CD4-positive, alpha-beta T cell treated with Interleukin-1 beta for 1 hour (primary cell): ENCODE measurements around the gene KCNH1.

ENCODE experiments used
- DNase-seq, 2 donors: peaks; one replicate each; pipeline ENCODE4 v3.0.0-alpha.2; 2020 to 2022

KCNH1 gene

DNA sequence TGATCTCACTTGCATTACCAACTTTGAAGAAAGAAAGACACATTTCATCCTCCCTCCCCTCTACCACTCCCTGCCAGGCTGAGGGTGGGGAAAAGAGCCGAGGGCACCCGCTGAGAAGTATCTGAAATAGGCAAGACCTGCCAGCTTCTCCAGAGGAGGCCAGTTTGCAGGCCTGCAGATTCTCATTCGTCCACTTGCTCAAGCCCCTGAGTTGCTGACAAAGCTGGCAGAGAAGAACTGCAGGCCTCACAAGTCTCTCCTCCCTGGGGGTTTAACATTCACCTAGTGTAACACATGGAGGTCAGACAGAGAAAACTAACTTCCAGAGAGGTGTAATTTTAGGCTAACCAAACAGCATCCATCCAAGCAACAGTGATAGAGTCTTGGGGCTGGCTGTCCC lies 428.9 kb downstream of the KCNH1 start:
- DNase-seq, result no peak

DNA sequence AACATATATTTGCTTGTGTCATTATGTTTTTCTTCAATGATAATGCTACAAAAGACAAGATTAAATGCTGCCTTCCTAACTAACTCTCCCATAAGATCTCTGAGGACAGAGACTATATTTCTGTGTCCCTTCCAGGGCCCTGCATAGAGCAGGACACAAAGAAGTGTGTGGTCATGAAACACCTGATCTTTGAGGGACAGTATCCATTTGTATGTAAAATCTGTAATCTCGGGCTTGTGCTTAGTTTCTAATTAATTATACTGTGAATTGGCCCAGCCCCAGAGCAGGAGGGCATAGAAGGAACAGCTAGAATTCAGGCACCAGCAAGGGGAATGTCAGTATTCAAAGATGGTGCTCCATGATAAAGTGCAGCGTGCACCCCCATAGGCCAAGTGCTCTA lies 430.4 kb downstream of the KCNH1 start:
- no peak for DNase-seq

DNA sequence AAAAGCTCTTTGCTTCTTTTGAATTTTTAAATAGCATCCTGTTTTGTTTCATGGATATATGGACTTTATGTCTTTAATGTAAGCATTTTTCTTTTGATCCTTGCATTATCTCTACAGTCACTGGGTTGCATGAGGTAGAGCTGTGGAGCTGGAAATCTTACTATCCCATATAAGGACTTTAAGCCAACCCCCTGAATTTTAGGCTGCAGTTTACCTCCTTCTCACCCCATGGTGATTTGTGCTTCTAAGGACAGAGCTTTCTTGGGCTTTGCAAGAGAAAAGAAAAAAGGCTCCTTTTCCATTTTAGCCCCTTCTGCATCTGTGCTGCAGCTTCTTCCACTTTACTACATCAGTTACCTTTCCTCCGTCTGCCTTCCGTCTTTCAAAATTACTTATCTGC lies 431.4 kb downstream of the KCNH1 start:
- no peak for DNase-seq

DNA sequence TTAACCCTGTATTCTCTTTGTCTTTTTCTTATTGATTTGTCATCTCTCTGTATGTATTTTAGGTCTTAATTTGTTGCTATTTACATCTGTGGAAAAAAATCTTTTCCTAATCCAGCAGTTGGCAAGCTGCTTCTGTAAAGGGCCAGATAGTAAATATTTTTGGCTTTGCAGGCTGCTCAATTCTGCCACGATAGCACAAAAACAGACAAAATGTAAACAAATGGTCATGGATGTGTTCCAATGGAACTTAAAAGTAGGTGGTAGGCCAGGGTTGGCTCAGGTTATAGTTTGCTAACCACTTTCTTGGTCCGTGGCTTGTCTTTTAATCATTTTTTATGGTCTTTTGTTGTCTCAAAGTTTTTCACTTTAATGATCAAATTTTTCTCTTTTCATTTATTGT lies 433.4 kb downstream of the KCNH1 start:
- DNase-seq, result no peak

DNA sequence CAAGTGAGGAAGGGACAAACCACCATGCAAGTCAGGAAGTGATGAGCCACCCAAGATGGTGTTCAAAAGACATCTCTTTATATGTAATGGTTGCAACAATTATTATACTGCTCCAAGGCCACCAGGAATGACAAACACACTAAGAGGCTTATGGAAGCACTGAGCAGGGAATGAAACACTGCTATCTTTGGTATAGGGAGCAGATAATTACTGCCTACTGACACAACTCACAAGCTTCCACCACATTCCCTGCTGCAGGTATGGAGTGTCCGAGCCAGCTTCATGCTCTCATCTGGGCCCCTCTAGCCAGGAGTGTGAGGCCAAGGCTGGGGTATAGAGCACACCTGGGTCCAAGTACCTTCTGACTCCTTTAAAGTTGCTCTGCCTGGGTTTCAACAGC lies 433.9 kb downstream of the KCNH1 start:
- no peak for DNase-seq

DNA sequence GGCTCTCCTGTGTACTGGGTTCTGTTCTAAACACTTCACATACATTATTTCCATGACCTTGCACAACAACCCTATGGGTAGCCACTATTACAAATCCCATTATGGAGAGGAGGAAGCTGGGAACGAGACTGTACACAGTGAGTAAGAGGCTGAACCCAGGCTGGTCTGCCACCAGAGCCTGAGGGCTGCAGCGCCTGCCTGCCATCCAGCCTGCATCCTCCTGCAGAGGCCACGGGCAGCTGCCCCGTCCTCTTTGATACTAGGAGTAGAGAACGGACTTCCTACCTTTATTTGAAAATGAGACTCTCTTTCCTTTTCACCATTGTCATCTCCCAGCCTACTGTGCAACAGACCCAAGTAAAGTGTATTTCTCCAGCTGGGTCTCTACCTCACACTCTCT lies 435.3 kb downstream of the KCNH1 start:
- DNase-seq, result no peak

DNA sequence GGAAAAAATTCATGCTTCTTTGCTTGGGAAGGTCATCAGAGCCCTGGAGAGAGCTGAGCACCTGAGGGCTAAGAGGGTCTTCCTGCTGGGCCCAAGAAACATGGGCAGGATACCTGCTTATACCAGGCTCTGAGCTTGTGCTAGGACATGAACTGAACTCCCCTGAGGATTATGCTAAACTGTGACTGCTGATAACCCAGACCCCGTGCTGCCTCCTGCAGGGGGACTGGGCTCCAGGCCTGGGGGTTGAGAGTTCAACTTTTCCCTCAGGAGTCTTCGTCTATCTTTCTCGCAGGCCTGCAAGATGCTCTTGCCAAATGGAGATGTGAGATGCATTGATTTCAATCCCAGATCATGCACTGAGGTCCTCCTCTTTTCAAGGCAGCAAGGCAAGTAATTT lies 436.8 kb downstream of the KCNH1 start:
- no peak for DNase-seq

DNA sequence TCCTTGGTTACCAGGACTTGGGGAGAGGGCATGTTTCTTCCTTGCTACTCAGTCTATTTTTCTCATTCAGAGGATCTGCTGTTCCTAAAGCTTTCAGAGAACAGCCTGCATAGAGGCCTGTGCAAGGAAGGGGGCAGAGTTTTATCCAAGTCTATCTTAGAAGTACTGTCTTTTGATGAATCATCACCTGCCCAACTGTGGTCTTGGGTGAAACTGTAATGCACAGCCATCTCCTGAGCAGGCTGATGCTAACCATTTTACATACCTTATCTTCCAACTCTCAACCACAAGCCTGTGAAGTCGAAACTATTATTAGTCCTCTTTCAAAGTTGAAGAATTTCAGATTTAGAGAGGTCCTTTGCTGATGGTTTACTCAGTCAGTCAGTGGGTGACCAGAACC lies 437.2 kb downstream of the KCNH1 start:
- no peak for DNase-seq

DNA sequence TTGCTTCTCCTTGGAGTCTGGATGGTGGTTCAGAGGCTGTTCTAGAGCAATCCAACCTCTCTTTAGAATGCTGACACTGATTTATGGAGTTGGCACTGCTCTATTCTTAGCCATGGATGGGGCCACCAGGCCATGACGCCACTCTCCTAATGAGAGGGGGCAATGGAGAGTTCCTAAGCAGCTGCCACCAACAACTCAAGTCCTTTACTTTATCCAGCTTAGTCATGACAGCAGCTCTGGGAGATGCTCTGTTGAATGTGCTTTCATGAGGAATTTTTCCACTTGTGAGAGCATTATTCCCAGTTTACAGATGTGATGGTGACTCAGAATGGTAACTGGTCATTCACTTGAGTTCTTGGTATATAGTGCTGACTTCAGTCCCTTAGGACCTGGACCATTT lies 438.9 kb downstream of the KCNH1 start:
- DNase-seq, result no peak

DNA sequence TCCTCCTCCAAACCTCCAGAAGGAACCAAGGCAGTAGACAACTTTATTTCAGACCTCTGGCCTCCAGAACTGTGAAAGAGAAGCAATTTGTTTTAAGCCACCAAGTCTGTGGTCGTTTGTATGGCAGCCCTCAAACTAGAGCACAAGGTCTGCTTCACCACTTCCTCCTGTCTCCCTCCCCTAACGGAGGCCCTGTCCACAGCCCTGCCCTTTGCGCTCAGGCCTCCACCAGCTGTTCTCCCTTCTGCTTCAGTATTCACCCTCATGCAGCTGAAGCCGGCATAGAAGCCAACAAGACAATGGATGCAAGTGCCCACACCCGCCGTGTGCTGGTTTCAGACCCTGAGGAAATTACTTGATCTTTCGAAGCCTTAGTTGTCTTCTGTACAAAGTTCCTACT lies 441.2 kb downstream of the KCNH1 start:
- DNase-seq, result no peak

DNA sequence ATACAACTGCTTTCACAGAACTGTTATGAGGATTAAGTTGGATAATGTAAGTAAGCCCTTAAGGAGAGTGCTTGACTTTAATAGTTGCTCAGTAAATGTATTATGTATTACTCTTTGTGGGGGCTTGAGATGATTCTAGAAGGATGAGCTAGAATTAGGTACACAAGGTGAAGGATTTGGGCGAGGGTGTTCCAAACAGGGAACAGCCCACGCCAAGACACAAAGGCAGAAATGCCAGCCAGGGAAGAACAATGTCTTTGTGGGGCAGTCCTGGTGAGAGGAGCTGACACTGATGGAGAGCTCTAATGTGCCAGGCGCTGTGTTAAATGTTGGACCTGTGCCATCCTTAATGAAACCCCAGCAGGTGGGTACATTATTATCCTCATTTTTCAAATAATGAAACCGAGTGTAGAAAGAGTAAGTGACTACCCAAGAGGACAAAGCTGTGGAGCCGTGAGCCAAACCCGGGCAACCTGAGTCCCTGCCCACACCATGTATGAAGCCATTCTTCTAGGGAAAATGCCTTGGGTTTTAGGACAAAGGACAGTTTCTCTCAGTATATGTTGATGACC lies 442.8 kb downstream of the KCNH1 start:
- no peak for DNase-seq

DNA sequence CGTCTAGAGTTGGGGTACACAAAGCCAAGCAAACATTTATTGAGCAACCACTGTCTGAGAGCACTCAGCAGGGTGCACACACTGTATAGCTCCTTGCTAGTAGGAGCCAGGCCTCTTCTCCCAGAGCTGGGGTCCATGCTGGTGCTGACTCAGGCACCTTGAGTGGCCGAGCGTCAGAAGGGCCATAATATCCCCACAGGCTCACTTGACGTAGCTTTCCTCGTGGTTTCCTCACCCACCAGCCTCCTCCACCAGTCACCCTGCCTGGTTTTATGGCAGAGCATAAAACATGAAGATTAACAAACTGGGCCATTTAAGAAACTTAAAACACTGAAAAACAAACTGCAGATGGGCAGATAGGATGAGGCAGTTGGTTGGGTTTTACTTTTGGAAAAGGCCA lies 443.7 kb downstream of the KCNH1 start:
- DNase-seq, result no peak

DNA sequence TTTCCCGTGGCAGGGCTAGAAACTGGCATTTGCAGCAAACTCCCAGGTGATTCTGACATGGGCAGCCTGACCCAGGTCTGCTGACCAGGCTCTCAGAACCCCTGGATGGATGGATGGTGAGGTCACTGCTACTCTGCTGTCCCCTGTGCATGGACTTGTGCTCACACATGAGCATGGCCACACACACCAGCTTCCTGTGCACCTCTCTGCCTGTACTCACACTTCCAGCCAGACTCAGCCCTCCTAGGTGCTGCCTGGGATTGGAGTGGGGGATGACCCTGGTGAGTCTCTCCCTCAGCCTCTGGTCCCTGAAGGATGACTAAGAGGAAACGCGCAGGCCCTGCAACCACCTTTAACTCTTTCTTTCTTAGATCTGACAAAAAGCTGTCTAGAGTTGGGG lies 444.1 kb downstream of the KCNH1 start:
- no peak for DNase-seq

DNA sequence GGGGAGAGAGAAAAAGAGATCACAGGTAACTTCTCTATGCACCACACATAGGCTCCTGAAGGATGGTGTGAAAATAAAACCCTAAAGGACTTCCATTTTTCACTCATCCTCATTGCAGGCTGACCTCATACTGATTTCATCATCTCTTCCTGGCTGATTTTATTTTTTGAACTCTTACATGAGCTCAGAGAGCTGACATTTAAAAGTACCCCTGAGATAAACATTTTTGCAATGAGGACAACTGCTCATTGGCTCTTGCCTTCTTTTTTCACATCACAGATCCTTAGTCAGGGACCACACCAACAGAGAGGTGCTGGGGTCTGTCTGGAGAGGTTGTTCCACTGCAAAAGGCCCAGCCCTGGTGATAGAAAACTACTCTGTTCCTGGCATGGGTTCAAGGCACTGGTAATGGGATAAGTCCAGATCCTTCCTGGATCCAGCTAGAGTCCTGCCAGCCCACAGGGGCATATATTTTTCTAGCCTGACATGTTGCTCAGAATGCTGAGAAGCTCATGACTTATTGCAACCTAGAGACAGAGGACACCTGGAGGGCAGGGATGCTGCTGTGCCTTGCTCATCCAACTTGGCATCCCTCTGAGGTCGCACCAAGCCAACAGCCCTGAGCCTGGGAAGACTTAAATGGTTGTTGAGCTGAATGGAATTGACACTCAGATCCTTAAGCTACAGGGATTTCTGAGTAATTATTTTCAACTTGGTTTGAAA lies 445.3 kb downstream of the KCNH1 start:
- no peak for DNase-seq

DNA sequence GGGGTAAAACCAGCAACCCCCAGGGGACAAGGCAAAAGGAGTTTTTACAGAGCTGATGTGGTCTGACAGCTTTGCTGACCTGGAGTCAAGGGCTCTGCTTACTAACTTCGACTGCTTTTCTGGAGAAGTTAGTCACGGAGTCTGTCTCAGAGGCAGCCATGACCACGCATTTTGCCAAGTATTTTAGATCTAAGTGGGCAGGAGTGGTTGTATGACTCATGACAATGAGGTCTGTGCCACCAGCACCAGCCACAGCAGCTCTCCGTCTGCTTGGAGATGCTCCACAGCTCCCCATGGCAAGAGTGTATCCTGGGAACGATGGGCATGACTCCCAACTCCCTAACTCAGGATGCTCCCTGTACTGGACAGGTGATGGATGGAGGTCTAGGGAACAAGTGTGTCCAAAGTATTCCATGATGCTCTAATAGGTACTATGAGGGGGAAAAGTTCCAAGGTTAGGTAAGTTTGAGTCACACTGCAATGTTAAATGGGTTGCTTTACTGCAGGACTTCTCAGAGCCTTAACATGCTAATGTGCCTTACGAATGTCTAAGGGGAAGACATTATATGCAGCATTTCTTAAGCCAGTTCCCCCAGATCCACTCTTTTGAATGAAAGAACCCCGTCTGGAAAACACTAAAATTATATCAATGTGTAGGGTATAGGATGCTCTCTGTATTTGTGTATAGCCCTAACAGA lies 446.2 kb downstream of the KCNH1 start:
- no peak for DNase-seq

DNA sequence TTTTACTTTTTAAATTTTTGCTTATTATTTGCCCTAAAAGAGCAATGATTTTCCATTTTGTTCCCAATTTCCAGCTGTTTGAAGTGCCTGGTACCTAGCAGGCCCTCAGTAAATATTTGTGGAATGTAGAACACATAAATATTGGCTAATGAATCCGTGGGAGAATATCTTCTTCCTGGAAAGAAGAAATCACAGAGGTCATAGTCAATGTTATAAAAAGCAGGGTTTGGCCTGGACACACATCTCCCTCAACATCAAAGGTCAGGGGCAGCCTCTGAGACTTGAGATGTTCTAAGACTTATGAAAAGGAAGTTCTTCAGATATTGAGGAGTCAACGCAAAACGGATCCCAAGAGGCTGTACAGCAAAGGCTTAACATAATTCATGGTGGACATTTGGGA lies 447.1 kb downstream of the KCNH1 start:
- no peak for DNase-seq

DNA sequence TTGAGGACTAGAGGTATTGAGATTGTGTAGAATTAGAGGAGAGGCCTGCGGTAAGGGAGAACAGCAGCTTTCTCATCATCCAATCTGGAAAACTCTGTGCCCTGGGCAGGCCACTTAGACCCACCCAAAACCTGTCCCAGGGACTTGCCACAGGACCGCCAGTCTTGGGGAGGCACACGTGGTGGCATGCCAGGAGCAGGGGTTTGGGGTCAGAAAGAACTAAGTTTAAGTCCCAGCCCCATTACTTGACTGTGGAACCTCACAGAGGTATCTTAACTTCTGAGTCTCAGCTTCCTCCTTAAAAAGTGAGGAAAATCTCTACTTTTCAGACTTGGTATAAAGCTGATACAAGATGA lies 448.7 kb downstream of the KCNH1 start:
- DNase-seq, result no peak

DNA sequence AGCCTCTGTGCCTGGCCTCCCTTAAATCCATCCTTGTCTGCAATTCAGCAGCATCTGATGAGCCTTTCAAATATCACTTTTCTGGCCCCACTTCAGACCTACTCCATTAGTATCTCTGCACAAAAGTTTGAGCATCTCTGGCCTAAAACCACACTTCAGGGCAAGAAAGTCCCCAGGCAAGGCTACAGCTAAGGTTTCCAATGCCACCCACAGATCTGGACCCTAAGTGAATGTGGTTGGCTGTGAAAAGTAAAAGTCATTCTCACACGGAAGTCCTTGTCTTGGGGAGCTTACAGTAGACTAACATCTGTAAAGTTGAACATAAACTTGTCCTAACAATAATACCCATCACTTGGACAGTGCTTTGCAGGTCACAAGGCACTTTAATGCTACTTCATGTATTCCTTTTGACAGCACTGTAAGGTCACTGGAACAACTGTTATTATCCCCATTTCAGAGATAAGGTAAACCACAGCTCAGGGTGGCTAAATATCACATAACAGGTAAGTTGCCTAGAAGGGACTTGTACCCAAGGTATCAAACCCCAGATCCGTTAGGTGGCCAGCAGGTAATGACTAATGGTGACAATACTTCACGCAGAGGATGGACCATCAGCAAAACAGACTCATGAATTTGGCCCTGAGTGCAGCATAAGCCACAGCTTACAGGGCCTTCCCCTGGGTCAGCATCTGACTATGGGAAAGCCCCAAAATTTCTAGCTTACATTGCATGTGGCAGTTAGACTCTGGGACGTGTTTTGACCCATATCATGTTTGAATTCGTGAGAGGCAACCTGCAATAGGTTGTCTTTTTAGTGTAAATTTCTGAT lies 449.3 kb downstream of the KCNH1 start:
- no peak for DNase-seq

DNA sequence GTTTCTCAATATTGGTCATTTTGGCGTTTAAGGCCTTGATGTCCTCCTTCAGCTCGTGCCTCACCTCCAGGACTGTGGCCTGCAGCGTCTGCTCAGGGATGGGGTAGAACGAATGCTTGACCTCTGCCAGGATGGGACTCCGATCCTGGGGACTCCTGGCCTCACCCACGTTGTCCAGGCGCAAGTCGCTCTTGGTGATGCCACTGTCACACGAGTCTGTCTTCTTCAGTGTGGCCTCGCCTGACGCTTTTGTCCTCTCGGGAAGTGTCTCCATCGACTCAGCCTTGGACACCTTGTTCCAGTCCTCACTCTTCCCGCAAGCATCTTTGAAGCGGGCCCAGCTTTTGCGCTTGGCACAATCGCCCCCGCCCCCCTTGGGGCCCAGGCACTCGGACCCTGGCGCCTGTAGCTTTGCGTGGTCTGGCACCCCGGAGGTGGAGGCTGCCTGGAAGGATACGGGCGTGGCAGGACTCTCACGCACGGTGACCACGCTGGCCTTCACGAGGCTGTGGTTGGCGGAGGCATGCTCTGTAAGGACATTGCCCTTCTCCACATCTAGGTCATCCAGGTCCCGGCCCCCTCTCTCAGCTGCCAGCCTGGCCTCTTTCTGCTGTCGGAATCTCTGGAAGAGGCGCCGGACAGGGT lies 450.4 kb downstream of the KCNH1 start:
- DNase-seq, result no peak

DNA sequence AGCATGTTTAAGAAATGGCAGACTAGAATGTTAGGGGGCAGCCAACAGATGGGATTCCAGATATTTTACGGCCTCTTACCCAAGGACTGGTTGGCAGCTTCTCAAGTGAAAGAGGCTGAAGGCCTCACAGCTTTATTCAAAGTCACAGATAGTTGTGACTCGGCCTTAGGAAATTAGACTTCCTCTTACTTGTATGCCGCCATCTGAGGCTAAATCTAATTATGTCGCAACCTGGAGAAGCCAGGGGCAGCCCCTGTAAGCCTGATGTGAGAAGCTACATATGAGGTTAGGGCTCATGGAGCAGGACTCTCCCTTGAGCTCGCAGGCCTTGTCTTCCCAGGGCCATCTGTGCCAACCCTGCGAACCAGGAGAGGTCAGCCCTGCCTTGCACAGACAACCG lies 452.8 kb downstream of the KCNH1 start:
- DNase-seq, result no peak

DNA sequence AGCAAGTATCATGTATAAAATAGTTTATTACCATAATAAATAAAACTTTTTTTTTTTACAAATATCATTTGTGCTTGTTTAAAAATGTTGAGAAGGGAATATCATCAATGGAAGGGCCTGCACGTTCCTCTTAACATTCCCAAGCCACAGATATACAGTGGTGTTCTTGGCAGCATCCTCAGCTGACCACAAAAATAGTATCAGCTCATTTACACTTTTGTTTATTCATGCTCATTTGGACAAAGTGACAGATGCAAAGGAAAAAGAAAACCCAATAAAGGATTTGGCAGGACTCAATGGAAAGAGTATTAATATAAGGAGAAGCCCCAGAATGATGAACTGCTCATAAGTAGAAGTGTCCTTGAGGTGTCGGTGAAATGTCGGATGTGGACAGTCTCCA lies 455.6 kb downstream of the KCNH1 start:
- no peak for DNase-seq

DNA sequence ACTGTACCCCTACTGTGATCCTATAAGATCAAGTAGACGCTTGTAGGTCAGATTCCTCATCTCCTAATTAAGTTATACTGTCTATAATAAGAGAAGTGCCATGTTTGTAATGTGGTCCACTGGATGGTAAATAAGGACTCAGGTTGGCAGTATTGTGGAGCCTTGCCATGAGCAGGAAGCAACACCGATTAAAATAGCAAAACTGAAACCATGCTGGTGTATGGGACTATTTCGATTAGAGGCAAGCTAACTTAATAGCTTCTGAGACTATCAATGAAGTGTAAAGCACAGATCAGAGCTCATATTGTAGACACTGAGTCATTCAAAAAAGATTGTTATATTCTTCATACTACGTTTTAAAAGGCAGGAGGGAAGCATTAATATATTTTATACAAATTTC lies 456.4 kb downstream of the KCNH1 start:
- no peak for DNase-seq

DNA sequence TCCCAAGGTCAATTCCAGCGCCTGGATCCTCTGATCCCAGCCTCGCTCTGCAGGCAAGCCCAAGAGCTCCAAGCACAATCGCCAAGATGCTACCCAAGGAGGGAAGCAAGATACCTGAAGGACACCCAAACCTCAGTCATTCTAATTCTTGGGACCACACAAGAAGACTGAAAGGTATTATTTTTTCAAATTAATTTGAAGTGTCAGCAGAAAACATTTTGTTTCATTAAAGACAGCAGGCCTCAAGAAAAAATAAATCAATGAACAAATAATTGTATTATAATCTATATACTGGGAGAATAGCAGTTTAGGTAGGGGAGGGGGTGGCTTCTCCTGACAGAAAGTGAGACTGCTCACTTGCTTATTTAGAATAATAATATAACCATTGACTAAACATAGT lies 457.4 kb downstream of the KCNH1 start:
- DNase-seq, result no peak
